SU-DHL-6 (cell line): ENCODE measurements around the gene GMPS.

Source experiments
- H2AFZ ChIP-seq: fragments of 200-600 bp; sonication (generic); 2 replicates; pipeline ENCODE4 v1.6.1; 2014; ENCODE audit warnings: low read depth, mild to moderate bottlenecking, moderate library complexity, mixed read lengths, antibody characterized with exemption, low read length; ENCODE audit not compliant: severe bottlenecking
- H3F3A ChIP-seq: fragments of 200-600 bp; shearing (Covaris generic); 2 replicates; pipeline ENCODE4 v1.6.0; 2016; ENCODE audit warnings: antibody characterized with exemption, mild to moderate bottlenecking; ENCODE audit not compliant: insufficient read depth
- H3K27ac ChIP-seq: fragments of 200-600 bp; sonication (generic); 2 replicates; pipeline ENCODE4 v1.5.1; 2016; ENCODE audit warnings: low read depth, mild to moderate bottlenecking, low read length, moderate library complexity, mixed read lengths
- H3K27me3 ChIP-seq: fragments of 200-600 bp; sonication (generic), shearing (Covaris generic); 2 replicates; pipeline ENCODE4 v1.6.0; 2014; ENCODE audit warnings: mild to moderate bottlenecking, low read length
- H3K36me3 ChIP-seq: fragments of 200-600 bp; sonication (generic); 2 replicates; pipeline ENCODE4 v1.6.1; 2014; ENCODE audit warnings: mild to moderate bottlenecking, low read length, mixed read lengths
- H3K4me2 ChIP-seq: fragments of 300-600, 200-600 bp; shearing (Covaris generic), sonication (generic); 2 replicates; pipeline ENCODE4 v1.6.0; 2014; ENCODE audit warnings: low read length, low read depth, mild to moderate bottlenecking; ENCODE audit not compliant: poor library complexity, severe bottlenecking
- H3K4me3 ChIP-seq: fragments of 200-600 bp; sonication (generic); 2 replicates; pipeline ENCODE4 v1.5.1; 2014; ENCODE audit warnings: antibody characterized with exemption, low read length, mild to moderate bottlenecking, mixed read lengths; ENCODE audit not compliant: insufficient read depth, poor library complexity, severe bottlenecking
- H3K79me2 ChIP-seq: fragments of 200-600 bp; sonication (generic); 2 replicates; pipeline ENCODE4 v1.6.1; 2014; ENCODE audit warnings: mild to moderate bottlenecking, low read length, moderate library complexity; ENCODE audit not compliant: insufficient read depth
- H3K9ac ChIP-seq: fragments of 200-600 bp; sonication (generic); 2 replicates; pipeline ENCODE4 v1.7.0; 2014; ENCODE audit warnings: mild to moderate bottlenecking, low read length
- H3K9me2 ChIP-seq: fragments of 200-600 bp; sonication (generic); replicated peaks from 2 replicates; pipeline ENCODE4 v1.6.1; 2014; ENCODE audit warnings: low read length; ENCODE audit not compliant: insufficient read depth
- H3K9me3 ChIP-seq: fragments of 200-600 bp; sonication (generic); 2 replicates; pipeline ENCODE4 v1.6.1; 2014; ENCODE audit warnings: low read length, mixed read lengths; ENCODE audit not compliant: insufficient read depth
- H4K20me1 ChIP-seq: fragments of 200-600 bp; sonication (generic); 2 replicates; pipeline ENCODE4 v1.6.1; 2014; ENCODE audit warnings: low read depth, mild to moderate bottlenecking, antibody characterized with exemption, low read length, moderate library complexity, mixed read lengths
- CTCF ChIP-seq: fragments of 200-600 bp; sonication (generic); IDR thresholded peaks from one replicate; pipeline ENCODE4 v1.5.1; 2017; ENCODE audit warnings: antibody characterized with exemption, mild to moderate bottlenecking, low read length, moderate library complexity; ENCODE audit not compliant: insufficient read depth, poor library complexity, severe bottlenecking
- EZH2phosphoT487 ChIP-seq: fragments of 200-600 bp; sonication (generic), shearing (Covaris generic); conservative IDR thresholded peaks from 2 replicates; pipeline ENCODE4 v1.6.1; 2018; ENCODE audit warnings: mild to moderate bottlenecking, antibody characterized with exemption, low read length, moderate library complexity, mixed read lengths

GMPS gene

GRCh38 chr3:155908605-155909004, 38.2 kb downstream of the GMPS start:
- no peaks in the 10 kb centered on the region for H3K27me3 ChIP-seq
- no peaks in the 10 kb centered on the region for H3K79me2 ChIP-seq
- no peaks in the 10 kb centered on the region for H3K9me2 ChIP-seq
- no peak overlapping the region for H3K27ac ChIP-seq
- H3K9ac ChIP-seq = no peak overlapping the region
- no peak overlapping the region for H3K4me3 ChIP-seq
- no peaks in the 10 kb centered on the region for H3K9me3 ChIP-seq
- H3K36me3 ChIP-seq = peaks cover 44% of the 10 kb centered on the region; the same call in 1 of the 2 replicates
- no peak overlapping the region for H3K4me2 ChIP-seq
- H4K20me1 ChIP-seq = no peaks in the 10 kb centered on the region
- TF ChIP-seq EZH2phosphoT487 (no peak), CTCF (no peak)
- H3F3A ChIP-seq = no peaks in the 10 kb centered on the region
- H2AFZ ChIP-seq = no peak overlapping the region

GRCh38 chr3:155912090-155912489, 41.6 kb downstream of the GMPS start:
- H3K36me3 ChIP-seq = peaks cover 37% of the 10 kb centered on the region; the same call in 1 of the 2 replicates
- H3K4me2 ChIP-seq = no peak overlapping the region
- H3K27ac ChIP-seq = no peak overlapping the region
- no peak overlapping the region for H3K9ac ChIP-seq
- no peaks in the 10 kb centered on the region for H3K27me3 ChIP-seq
- H2AFZ ChIP-seq = no peak overlapping the region
- no peak overlapping the region for H3K4me3 ChIP-seq
- TF ChIP-seq CTCF = no peak
- no peak for TF ChIP-seq EZH2phosphoT487
- H3F3A ChIP-seq = no peaks in the 10 kb centered on the region
- no peaks in the 10 kb centered on the region for H3K9me2 ChIP-seq
- no peaks in the 10 kb centered on the region for H3K79me2 ChIP-seq
- H4K20me1 ChIP-seq = no peaks in the 10 kb centered on the region
- H3K9me3 ChIP-seq = no peaks in the 10 kb centered on the region

GRCh38 chr3:155912579-155913190, 42.2 kb downstream of the GMPS start:
- no peaks in the 10 kb centered on the region for H3K9me2 ChIP-seq
- H3K79me2 ChIP-seq = no peaks in the 10 kb centered on the region
- no peaks in the 10 kb centered on the region for H3K27me3 ChIP-seq
- H3K4me3 ChIP-seq = no peak overlapping the region
- H2AFZ ChIP-seq = no peak overlapping the region
- H3K4me2 ChIP-seq = no peak overlapping the region
- H3K9ac ChIP-seq = no peak overlapping the region
- peaks cover 36% of the 10 kb centered on the region; the same call in 1 of the 2 replicates for H3K36me3 ChIP-seq
- TF ChIP-seq EZH2phosphoT487 = no peak
- no peak for TF ChIP-seq CTCF
- no peaks in the 10 kb centered on the region for H3K9me3 ChIP-seq
- H3K27ac ChIP-seq = no peak overlapping the region
- no peaks in the 10 kb centered on the region for H4K20me1 ChIP-seq
- H3F3A ChIP-seq = no peaks in the 10 kb centered on the region
